Stimulated activated CD8-positive, alpha-beta memory T cell treated with anti-CD3 and anti-CD28 coated beads, Interleukin-4, amount 100 ng/mL, for 4 hours (primary cell): ENCODE data around the gene TULP3.
"Not testable (repeated sequence)": the region's sequence is repeated elsewhere in the genome, so short reads cannot be mapped to it uniquely, and the experiment has no call there.

ENCODE experiments used
- DNase-seq, 2 donors: peaks; one replicate each; pipeline ENCODE4 v3.0.0-alpha.2; 2020; ENCODE audit warnings: low read depth in 2 of 2, low spot score in 1 of 2

The TULP3 gene, protein sequence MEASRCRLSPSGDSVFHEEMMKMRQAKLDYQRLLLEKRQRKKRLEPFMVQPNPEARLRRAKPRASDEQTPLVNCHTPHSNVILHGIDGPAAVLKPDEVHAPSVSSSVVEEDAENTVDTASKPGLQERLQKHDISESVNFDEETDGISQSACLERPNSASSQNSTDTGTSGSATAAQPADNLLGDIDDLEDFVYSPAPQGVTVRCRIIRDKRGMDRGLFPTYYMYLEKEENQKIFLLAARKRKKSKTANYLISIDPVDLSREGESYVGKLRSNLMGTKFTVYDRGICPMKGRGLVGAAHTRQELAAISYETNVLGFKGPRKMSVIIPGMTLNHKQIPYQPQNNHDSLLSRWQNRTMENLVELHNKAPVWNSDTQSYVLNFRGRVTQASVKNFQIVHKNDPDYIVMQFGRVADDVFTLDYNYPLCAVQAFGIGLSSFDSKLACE

DNA sequence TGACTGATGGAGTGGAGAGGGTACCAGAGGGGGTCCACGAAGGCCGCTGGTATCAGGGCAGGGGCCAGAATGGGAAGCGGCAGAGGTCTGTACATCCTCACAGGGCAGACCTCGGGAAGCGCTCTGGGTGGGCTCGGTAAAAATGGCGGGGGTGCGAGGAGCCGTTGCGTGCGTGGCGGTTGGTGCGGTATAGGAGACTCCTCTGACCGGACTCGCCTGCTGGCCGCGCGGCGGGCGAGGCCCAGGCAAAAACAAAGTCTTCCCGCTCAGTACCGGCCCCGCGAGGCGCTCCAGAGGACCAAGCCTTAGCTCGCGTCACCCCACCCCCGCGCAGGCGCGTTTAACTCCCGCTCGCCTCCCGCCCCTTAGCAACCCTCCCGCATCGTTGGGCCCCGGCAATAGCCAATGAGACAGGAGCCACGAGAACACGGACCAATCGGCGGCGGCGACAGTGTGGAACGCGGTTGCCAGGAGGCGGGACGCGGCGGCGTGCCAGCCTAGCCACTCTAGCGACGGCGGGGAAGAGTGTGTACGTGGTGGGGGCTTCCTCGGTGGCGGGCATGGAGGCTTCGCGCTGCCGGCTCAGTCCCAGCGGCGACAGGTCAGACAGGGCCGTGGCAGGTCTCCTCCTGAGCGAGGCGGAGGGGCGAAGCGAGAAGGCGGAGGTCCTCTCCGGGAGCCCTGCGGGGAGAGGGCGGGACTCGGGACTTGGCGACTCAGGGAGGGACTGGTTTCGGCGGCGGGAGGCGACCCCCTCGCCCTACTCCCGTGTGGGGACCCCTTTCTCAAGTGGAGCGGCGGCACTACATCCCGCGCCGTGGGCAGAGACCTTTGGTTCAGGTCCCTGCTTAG is at the start of gene TULP3:
Gene TULP3, plus strand, starts transcription at position 504 of the 852 bp plus-strand sequence. Its CDS starts 57 bp downstream, at position 561.
- peak; percentile 96 to 97 for DNase-seq

DNA sequence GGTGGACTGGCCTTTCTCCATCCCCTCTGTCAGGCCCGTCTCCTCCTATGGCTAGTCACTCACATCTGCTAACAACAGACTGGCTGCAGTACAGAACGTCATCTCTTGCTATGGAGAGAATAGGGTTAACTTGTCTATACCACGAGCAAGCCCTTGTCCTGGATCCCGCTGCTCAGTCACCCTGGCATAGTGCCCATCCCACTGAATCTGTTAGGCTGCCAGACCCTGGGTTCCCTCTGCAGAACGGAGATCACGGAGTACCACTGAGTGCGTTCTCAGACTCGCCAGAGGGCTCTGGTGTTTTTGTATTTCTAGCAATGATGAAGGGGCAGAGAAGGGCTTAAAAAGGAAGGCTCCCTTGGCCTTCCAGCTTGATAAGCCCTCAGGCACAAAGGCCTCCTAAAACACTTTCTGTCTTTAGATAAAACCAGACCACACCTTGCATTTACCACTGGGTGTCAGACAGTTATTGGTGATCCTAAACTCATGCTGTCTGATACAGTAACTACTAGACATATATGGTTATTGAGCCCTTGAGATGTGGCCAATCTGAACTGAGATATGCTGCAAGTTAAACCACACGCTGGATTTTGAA is 49.5 kb upstream of the TULP3 start:
- no peak for DNase-seq

DNA sequence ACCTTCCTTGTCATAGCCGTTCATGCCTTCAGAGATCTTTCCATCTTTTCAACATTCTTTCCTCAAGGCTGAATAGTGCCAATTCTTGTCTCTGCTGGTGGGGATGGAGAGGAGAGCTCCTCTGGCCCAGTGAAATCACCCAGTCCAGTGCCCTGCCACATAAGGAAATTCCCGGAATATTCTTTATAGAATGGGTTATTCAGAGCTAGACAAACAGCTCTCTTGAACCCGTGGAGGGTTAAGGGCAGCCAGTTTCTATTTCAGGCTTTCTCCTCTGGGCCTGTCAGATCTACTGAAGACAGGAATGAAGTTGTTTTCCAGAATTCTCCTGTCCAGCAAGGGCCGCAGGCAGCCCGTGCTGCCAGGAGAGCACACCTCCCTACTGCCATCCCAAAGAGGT is 47.7 kb upstream of the TULP3 start:
- DNase-seq: no peak

DNA sequence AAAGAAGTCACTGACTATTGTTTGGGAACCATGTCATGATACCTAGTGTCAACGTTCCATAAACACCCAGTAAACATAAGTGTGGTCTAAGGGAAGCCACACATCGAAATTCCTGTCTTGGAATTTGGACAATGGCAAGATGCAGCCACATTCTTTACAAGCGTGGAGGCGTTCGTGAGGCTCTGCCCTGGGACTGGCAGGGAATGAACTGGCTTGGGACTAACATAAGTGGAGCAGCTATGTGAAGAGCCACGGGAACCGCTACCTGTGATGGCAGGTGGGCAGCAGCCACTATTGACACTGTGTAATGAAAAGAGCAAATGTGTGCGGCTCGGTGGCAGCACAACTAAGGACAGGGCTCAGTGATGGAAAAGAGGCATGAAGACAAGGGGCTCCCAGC is 45.9 kb upstream of the TULP3 start:
- DNase-seq: no peak

DNA sequence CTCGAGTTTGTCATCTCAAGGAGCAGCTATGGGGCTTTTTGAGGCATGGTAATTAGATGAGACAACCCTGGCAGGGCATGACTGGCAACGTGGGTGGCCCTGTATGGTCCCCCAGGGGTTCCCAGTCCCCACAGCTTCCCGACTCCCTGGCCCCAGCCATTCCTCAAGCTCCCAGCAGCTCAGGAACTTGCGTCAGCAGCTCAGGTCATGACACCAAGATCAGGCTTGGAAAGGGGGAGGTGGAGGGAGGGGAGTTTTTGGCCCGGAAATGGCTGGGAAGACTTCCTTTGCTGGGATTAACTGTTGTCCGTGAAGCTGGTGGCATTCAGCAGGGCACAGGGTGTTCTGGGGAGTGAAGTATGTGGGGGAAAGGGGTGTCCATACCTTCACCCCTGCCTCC is 45.4 kb upstream of the TULP3 start:
- no peak for DNase-seq

DNA sequence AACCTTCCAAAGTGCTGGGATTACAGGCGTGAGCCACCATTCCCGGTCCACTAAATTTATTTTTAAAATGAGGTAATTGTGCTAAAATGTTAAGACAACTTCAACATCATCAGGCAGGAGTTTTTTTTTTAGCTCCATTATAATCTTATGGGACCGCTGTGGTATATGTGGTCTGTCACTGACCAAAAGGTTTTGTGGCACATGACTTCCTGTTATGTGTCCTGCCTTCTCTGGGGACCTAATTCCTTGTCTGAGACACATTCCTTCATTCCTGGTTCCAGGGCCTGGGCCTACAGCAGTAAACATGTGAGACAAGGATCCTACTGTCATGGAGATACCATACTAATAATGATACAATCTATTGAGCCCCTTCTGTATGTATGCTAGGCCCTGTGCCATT is 38.8 kb upstream of the TULP3 start:
- no peak for DNase-seq

DNA sequence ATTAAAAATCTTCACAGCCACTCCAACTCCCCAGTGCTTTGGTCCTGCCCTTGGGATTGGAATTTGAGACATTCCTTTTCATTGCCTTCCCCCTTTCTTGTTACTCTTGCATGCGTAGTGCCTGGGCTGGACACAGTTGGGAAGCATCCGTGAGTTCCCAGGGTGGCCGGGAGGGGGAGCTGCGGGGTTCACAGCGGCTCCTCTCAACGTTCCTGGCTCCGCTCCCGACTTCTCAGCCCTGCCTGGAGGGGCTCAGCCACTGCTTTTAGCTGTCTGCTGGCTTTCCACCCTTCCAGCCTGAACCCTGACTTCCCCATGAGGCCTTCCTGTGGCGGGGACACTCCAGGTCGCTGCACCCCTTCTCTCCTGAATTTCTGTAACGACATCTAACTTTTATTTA is 37.1 kb upstream of the TULP3 start:
- no peak for DNase-seq

DNA sequence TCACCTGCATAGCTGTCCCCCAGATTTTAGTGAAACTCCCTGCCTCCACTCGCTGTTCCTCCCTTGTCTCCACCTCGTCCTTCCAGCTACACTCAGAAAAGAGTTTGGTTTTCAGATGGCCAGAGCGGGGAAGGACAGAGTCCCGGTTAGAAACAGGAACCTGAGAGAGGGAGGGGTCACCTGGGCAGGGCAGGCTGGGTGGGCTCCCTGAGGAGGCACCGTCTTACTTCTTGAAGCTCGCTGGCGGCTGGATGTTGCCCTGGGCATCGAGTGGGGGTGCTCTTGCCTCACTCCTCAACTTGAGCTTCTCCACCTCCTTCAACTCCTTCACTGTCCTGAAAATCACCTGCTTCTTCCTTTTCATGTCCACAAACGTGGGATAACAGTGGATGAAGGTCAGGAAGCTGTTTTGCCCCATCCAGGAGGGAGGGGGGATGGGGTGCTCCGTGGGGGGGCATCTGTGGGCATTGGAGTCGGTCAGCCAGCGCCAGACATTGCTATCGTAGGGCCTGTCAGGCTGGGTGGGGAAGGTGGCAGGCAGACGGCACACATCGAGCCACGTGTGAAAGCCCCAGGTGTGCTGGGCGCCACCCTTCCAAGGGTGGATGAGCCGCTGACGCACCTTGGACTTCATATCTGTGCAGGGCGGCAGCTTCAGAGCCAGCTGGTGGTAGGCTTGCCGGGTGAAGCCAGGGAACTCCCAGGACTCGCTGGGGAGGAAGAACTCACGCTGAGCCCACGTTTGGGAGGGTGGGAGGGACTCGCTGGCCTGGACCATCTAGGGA is 35.8 kb upstream of the TULP3 start:
- DNase-seq: no peak

DNA sequence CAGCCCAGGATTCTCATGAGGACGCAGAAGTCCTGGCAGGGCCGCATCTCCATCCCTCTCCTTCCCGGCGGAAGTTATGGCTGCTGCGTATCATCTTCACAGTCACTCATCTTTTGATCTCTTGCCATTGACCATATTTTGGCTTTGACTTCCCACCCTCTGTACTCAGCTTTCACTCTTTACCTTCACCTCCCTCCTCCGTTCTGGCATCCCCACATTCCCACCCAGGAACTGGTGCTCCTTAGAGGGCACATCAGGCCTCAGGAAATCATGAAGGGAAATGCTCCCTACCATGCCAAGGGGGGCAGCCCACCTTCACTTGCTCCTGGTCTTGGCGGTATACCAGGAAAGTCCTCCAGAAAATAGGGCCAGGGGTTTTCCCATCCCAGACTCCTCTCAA is 35.1 kb upstream of the TULP3 start:
- no peak for DNase-seq

DNA sequence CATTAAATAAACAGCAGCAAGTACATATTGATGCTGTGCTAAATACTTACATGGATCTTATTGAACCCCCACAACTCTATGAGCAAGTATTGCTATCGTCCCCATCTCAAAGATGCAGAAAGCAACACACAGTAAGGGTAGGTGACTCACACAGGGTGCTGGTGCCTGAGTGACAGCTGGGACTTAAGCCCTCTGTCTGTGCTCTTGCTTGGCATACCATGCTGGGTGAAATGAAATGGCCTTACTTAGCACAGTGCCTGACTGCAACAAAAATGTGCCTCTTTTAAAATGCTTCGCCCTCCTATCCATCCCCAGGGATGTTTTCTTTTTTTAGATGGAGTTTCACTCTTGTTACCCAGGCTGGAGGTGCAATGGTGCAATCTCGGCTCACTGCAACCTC is 34.6 kb upstream of the TULP3 start:
- no peak for DNase-seq

DNA sequence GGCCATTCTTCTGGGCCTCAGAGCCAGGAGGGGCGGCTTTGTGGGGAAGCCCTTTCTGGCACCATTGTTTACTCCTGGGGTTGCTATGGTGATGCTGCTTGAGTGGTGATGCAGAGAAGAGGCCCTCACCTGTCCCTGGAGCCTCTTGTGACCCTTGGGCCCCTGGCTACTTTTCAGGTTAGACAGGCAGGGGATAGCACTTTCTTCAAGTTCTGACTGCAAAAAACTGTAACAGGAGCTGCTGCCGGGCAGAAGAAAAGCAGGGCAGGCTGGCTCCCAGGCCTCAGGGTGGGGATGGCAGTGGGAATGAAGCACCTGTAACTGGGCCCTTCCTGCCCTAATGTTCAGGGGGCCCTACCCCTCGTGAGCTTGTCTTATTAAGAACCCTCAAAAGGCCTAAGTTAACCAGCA is 33.7 kb upstream of the TULP3 start, which contains the start of gene TEX52:
Gene TEX52, minus strand, starts transcription at position 19 of the 411 bp plus-strand sequence. Its CDS starts 13 bp downstream, at position 6.
- DNase-seq: no peak

DNA sequence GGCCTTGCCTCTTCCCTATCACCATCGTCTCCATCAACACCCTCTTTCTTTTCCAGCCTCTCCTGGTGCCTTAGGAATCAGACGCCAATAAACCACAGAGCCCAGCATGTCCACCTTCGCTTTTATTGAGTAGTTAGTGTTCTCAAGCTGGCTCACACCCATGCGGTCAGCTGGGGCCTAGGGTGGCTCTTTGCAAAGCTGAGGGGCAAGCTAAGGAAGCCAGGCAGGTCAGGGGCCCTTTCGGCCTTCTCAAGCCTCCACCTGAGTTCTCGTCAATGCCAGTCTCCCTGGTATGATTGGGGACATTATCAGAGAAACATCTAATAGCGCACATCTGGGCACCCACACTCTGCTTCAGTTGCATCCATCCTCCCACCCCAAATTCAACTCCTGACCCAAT is 33.1 kb upstream of the TULP3 start:
- DNase-seq: no peak

DNA sequence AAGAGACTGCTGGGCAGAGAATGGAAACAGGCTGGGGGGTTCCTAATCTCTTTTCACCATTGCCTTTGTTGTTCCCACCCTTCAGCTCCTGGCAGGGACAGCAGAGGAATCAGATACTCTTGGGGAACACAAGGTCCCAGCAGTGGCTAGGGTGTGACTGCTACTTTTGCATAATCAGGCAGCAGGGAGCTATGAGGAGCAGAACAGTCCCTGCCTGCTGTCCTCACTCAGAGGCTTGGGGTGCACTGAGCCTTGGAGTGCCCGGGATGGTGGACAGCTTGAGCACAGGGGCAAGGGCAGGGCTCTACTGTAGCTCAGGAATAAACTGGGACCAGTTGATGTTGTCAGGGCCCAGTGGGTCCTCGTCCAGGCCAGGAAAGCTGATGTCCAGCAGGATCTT is 32.4 kb upstream of the TULP3 start:
- DNase-seq: no peak

DNA sequence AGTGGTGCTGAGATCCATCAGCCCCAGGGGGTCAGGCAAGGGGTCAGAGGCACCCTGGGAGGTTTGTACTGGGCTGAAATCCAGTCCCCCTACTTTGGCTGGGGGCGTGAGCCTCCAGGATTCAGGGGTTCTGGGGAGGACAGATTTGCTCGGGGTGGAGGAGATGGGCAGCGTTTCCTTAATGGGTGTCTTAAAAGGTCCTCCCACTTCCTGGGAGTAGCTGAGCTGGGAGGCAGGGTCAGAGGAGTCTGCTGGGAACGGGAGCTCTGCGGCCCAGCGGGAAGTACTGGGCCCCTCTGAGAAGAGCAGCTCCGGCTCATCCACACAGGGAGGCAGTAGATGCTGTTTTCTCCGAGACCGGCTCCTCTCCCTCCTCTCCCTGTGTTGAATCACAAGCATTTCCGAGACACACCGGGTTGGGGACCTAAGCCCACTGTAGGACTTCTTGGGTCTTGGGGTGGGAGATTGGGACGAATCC is 31.7 kb upstream of the TULP3 start:
- no peak for DNase-seq

DNA sequence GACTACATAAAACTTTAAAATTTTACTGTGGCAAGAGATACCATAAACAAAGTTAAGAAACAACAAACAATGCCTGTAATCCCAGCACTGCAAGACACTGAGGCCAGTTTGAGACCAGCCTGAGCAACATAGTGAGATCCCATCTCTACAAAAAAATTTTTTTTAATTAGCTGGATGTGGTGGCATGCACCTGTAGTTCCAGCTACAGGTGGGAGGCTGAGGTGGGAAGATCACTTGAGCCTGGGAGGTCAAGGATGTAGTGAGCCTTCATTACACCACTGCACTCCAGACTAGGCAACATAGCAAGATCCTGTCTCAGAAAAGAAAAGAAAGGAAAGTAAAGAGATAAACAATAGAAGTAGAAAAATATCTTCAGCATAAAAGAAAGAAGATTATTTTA is 30.5 kb upstream of the TULP3 start:
- DNase-seq: no peak

DNA sequence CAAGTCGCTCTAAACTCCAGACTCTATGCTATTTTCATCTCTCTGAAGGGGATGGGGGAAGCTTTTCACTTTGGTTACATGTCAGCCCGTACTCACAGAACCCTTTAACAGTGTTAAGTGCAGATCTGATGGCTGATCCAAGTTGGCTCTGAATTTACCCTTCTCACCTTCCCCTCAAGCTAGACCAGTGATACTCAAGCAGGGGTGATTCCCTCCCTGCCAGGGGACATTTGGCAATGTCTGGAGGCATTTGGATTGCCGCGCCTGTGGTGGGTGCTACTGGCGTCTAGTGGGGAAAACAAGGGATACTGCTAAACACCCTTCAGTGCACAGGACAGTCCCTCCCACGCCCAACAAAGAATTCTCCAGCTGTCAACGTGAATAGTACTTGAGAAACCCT is 27.8 kb upstream of the TULP3 start:
- DNase-seq: no peak

DNA sequence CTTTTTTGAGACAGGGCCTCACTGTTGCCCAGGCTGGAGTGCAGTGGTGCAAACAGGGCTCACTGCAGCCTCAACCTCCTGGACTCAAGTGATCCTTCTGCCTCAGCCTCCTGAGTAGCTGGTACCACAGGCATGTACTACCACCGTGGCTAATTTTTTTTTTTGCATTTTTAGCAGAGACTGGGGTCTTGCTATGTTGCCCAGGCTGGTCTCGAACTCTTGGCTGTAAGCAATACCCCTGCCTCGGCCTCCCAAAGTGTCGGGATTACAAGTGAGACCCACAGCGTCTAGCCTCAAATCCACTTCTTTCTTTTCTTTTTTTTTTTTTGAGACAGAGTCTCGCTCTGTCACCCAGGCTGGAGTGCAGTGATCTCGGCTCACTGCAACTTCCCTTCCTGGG is 27.3 kb upstream of the TULP3 start:
- not testable (repeated sequence) for DNase-seq

DNA sequence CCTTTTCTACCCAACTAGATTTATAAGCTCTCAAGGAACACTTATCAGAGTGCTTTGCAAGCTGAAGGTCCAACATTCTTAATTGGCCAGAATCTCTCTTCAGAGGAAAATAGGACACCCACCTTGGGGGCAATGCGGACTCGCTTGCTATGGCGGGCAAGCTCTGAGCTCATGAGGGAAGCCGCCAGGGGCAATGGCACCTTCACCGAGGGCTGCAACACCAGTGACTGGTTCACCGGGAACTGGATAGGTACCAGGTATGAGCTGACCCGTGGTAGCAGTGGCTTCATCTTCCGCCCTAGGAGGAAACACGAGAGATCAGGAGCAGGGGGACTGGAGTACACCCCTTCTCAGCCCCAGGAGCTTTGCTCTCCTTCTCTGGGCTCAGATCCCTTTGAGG is 26.5 kb upstream of the TULP3 start:
- no peak for DNase-seq

DNA sequence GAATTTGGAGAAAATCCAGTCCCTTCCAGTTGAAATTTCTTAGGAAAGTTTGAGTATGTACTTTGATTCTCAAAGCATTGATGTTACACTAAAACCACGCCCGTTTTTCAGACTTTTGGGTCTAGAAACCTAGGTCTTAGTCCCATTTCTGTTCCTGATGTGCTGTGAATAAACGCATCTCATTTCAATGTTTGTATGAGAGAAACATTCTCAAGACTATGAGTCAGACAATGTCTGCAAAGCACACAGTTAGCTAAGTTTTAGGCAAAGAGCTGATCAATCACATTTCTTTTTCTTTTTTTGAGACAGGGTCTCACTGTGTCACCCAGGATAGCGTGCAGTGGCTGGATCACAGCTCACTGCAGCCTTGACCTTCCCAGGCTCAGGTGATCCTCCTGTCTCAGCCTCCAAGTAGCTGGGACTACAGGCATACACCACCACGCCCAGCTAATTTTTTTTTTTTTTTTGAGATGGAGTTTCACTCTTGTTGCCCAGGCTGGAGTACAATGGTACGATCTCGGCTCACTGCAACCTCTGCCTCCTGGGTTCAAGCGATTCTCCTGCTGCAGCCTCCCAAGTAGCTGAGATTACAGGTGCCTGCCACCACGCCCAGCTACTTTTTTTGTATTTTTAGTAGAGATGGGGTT is 21.6 kb upstream of the TULP3 start:
- DNase-seq: not testable (repeated sequence)

DNA sequence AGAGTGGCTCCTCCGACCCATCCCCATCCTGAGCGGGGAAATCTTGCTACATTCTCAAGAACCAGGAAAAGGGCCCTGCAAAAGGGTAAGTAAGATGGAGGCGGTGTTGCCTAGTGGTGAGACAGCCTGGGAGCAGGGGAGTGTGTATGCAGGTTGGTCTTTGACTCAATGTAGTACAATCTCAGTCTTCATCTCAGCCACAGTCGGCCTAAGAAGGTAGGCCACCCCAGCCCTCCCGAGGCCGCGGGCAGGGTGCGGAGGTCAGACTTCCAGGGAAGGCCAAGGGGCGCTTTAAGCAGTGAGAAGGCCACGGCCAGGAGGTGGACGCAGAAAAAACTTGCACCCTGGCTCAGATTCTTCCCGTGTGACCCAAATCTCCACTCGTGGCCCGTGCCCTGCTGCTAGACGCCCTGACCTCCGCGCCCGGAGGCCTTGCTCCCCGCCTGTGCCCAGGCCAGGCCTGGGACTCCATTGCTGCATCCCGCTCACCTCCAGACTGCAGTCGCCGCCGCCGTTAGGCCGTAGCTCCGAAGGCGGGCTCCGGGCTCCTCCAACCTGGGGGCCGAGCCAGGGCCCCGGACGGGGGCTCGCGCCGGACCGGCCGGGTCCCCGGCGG is 14.2 kb upstream of the TULP3 start:
- no peak for DNase-seq
